Measurements from ENCODE around the gene OR10H3. TPM values are rescaled to one million over a fixed set of nuclear protein-coding genes. Genes with fewer than 3 reads are reported as not detected.

The OR10H3 gene
- total RNA-seq, 2 donors from 2014 or later: not detected

DNA sequence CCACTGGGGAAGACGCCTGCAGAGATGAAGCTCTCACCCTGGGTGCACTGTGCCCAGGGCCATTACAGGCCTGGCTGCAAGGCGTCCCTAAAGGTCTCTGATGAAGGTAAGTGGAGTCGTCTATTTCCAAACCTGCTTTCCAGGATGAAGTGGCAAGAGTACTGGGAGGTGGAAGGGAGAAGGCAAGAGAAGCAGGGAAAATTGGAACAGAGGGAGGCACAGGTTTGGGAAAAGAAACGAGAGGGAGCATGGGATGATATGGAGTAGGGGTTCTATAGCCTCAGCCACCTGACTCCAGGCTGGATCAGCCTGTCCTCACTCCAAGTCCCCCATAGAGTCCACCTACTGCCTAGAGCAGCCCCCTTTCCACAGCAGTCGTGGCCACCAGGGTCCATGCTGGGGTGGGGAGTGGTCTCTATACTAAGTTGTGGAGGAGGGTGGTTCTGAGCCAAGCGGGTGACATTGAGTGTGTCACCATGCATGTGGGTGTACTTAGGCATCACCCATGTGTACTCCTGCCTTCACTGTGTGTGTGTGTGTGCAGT is 49.9 kb downstream of the OR10H3 start, which contains the start of gene OR10H5:
Gene OR10H5 (plus strand): TSS at position 51 of the 545 bp plus-strand sequence. CDS start 6,388 bp downstream, outside the sequence.
- H3K27ac Mint-ChIP-seq: no peak within 1 kb of the TSS
- ATAC-seq: no peak
- peaks cover 0 to 6% of the 10 kb centered on the region in 2 donors for H3K4me1 Mint-ChIP-seq (ENCODE audit: low read depth in 2 of 2)
- H3K9me3 Mint-ChIP-seq: no peaks in the 10 kb centered on the region
- H3K27me3 Mint-ChIP-seq: peaks cover 26 to 34% of the 10 kb centered on the region in 2 donors
- no peaks in the 10 kb centered on the region for H3K36me3 Mint-ChIP-seq
- no peak for DNase-seq (ENCODE audit: low spot score)
- H3K4me3 Mint-ChIP-seq: no peak within 1 kb of the TSS

GRCh38 chr19:15788594-15789270 is 50.9 kb downstream of the OR10H3 start:
- no peak overlapping the region for H3K27ac Mint-ChIP-seq

DNA sequence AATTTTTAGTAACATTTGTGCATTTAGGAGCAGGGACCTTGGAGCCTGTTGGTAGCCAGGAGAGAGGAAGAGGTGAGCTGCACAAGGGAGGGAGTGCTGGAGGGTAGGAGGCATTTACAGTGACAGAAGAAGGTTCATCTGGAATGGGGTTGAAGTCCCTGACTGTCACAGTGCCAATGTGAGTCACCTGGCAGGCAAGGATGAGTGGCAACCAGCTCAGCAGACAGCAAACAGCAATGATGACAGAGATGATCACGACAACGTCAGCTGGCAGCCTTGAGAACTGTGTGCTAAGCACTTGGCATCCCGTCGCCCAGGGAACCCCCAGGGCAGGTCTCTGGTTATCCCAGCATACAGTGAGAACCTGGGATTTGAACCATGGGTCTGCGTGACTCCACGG is 52.3 kb downstream of the OR10H3 start:
- Mint-ChIP-seq H3K9me3 (no peaks in the 10 kb centered on the region), H3K27ac (no peak overlapping the region), H3K27me3 (peaks cover 23 to 38% of the 10 kb centered on the region in 2 donors), H3K4me3 (no peak overlapping the region), H3K36me3 (no peaks in the 10 kb centered on the region), H3K4me1 (ENCODE audit: low read depth in 2 of 2) (peaks cover 0 to 6% of the 10 kb centered on the region in 2 donors)
- ATAC-seq (no peak), DNase-seq (ENCODE audit: low spot score) (no peak)

More at GRCh38 chr19:15788594-15789270, 50.9 kb downstream of the OR10H3 start:
- Mint-ChIP-seq H3K4me1 (ENCODE audit: low read depth in 2 of 2) (peaks cover 0 to 6% of the 10 kb centered on the region in 2 donors), H3K9me3 (no peaks in the 10 kb centered on the region), H3K4me3 (no peak overlapping the region), H3K36me3 (no peaks in the 10 kb centered on the region), H3K27me3 (peaks cover 26 to 34% of the 10 kb centered on the region in 2 donors)
- no peak for DNase-seq (ENCODE audit: low spot score)
- no peak for ATAC-seq

Other genes with a start within 250 kb of the OR10H3 start
- gene CYP4F22, start 229.5 kb upstream of the OR10H3 start, total RNA-seq: under 1 TPM; 0.24 to 0.86 TPM
- not detected for gene CYP4F8, start 122.8 kb upstream of the OR10H3 start, total RNA-seq
- gene CYP4F3, start 97.1 kb upstream of the OR10H3 start, total RNA-seq: under 1 TPM in 1 of 2 donors, not detected in 1; 0.12 TPM
- not detected for gene CYP4F12, start 64.9 kb upstream of the OR10H3 start, total RNA-seq
- not detected for gene OR10H2, start 10.0 kb upstream of the OR10H3 start, total RNA-seq
- not detected for gene OR10H5, start 49.7 kb downstream of the OR10H3 start, total RNA-seq
- under 1 TPM; 0.07 to 0.20 TPM for gene OR10H1, start 77.7 kb downstream of the OR10H3 start, total RNA-seq
- not detected for gene CYP4F2, start 160.1 kb downstream of the OR10H3 start, total RNA-seq
- not detected for gene CYP4F11, start 196.5 kb downstream of the OR10H3 start, total RNA-seq
- gene OR10H4, start 211.0 kb downstream of the OR10H3 start, total RNA-seq: not detected

Measured in natural killer cell treated with Interleukin-12 subunit alpha and Interleukin-12 subunit beta and Interleukin-15 and Interleukin-18, amount 100 ng/mL, for 72 hours (primary cell).